Neutrophil (primary cell): ENCODE results near the gene ARPC3.

Experiments
- H3K27ac ChIP-seq: fragments of 200-600 bp; sonication (generic); 2 replicates; pipeline ENCODE4 v1.5.1; 2016; ENCODE audit warnings: mild to moderate bottlenecking, moderate library complexity
- H3K27me3 ChIP-seq: fragments of 200-600 bp; sonication (generic); 2 replicates; pipeline ENCODE4 v1.6.0; 2016; ENCODE audit warnings: mild to moderate bottlenecking
- H3K36me3 ChIP-seq: fragments of 200-600 bp; sonication (generic); 2 replicates; pipeline ENCODE4 v1.5.1; 2017
- H3K4me1 ChIP-seq, 2 experiments: fragments of 200-600 bp in 1 of 2; sonication (generic) in 1 of 2; 1 replicate in 1 of 2; 2 replicates in 1 of 2; pipeline versions ENCODE4 v1.5.1 to v1.6.1; 2013 to 2016; ENCODE audit warnings: low read depth in 1 of 2, low read length in 1 of 2, mild to moderate bottlenecking in 1 of 2, moderate library complexity in 1 of 2; ENCODE audit not compliant: control insufficient read depth in 1 of 2, insufficient read depth in 1 of 2
- H3K4me3 ChIP-seq, 2 experiments: fragments of 200-600 bp in 1 of 2; sonication (generic) in 1 of 2; 1 replicate in 1 of 2; 2 replicates in 1 of 2; pipeline ENCODE4 v1.5.1; 2013 to 2016; ENCODE audit warnings: low read depth in 1 of 2, low read length in 1 of 2, mild to moderate bottlenecking in 1 of 2, moderate library complexity in 1 of 2
- H3K9me3 ChIP-seq: fragments of 200-600 bp; sonication (generic); 2 replicates; pipeline ENCODE4 v1.5.1; 2016
- TF ChIP-seq, protein P1 (sequence below): fragments of 200-600 bp; sonication (generic); IDR thresholded peaks from 2 replicates; pipeline ENCODE4 v1.5.1; 2016; ENCODE audit warnings: antibody characterized with exemption

The ARPC3 gene

DNA sequence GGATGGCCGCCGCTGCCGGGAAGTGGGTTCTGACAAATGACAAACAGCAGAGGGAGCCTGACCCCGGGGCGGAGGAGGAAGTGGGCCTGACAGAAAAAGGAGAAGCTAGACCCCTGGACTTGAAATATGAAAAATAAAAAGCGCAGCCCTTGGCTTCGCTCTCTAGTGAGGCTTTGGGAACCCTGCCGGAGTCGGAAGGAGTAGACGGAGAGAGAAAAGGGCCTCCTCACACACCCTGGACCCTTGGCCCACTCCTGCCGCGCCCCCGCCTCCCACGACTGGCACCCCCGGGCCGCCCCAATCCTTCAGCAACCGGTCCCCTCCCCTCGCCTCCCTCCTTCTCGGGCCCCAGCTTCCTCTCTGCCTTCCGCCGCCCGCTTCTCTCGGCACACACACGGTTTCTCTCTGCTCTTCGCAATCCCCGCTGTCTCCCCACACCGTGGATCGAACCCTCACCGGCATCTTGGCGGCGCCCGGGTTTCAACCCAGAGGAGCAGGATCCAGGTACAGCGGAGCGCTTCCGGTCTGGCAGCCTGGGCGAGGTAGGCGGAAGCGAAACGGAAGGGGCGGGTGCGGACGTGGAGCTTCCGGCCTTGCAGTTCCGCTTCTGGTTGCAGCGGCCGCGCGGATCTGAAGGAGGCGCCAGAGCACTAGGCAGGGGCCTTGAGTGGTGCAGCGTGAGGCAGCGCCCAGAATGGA lies at the start of gene ARPC3:
ARPC3 (minus strand) TSS at position 539 of the 699 bp plus-strand sequence; CDS start at position 462, 77 bp downstream.
- H3K36me3 ChIP-seq, result peaks cover 38% of the 10 kb centered on the region
- H3K27ac ChIP-seq, result peak within 1 kb of the TSS; percentile 95
- TF ChIP-seq, protein P1, sequence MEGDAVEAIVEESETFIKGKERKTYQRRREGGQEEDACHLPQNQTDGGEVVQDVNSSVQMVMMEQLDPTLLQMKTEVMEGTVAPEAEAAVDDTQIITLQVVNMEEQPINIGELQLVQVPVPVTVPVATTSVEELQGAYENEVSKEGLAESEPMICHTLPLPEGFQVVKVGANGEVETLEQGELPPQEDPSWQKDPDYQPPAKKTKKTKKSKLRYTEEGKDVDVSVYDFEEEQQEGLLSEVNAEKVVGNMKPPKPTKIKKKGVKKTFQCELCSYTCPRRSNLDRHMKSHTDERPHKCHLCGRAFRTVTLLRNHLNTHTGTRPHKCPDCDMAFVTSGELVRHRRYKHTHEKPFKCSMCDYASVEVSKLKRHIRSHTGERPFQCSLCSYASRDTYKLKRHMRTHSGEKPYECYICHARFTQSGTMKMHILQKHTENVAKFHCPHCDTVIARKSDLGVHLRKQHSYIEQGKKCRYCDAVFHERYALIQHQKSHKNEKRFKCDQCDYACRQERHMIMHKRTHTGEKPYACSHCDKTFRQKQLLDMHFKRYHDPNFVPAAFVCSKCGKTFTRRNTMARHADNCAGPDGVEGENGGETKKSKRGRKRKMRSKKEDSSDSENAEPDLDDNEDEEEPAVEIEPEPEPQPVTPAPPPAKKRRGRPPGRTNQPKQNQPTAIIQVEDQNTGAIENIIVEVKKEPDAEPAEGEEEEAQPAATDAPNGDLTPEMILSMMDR, result peak; percentile 99
- no peaks in the 10 kb centered on the region for H3K27me3 ChIP-seq
- no peaks in the 10 kb centered on the region for H3K9me3 ChIP-seq
- peaks cover 44 to 46% of the 10 kb centered on the region in 2 experiments for H3K4me1 ChIP-seq
- H3K4me3 ChIP-seq, result peak within 1 kb of the TSS; percentile 79 to 80

DNA sequence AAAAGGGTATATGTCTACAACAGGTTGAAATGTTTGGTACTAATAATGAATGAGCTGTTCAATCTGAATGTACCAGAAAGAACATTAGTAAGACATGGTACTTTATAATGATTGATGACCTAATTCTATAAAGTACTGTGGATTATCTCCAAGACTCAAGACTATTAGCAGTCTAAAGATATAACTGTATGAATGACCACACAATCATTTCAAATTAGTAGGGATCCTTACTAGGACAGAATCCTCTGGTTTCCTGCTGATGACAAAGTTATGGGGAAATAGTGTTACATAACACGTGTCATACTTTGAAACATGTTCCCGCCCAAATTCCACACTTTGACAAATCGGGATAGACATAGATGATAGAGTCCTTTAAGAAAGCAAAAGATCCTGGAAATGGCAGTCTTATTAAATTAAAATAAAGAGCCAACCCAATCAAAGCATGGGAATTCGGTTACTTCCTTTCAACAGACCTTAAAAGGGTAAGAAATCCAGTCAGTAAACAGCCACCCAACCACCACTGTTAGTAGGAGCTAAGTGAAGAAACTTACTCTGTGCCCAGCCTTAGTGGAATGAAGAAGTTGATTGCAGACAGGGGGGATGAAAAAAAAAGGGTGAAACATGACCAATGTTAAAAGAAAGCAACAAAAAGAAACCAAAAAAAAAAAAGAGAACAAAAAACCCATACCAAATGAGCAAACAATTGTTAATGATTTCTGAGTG lies 49.0 kb upstream of the ARPC3 start:
- H3K4me1 ChIP-seq, result peaks cover 45 to 46% of the 10 kb centered on the region in 2 experiments
- TF ChIP-seq, protein P1, result no peak
- H3K27ac ChIP-seq, result peak overlapping the region; percentile 92
- no peak overlapping the region for H3K4me3 ChIP-seq
- no peaks in the 10 kb centered on the region for H3K9me3 ChIP-seq
- H3K27me3 ChIP-seq, result no peaks in the 10 kb centered on the region
- H3K36me3 ChIP-seq, result peaks cover 19% of the 10 kb centered on the region

DNA sequence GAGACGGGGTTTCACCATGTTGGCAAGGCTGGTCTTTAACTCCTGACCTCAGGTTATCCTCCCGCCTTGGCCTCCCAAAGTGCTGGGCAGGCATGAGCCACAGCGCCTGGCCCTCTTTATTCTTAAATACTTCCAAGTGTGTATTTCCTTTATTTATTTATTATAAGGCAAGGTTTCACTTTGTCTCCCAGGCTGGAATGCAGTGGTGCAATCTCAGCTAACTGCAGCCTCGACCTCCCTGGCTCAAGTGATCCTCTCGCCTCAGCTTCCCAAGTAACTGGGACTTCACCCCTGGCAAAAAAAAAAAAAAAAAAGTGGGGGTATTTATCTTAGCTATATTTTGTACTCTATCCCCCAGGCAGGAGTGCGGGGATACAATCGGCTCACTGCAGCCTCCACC lies 25.3 kb upstream of the ARPC3 start:
- H3K4me3 ChIP-seq, result no peak overlapping the region
- TF ChIP-seq, protein P1, result no peak
- H3K36me3 ChIP-seq, result peaks cover 2% of the 10 kb centered on the region
- H3K27me3 ChIP-seq, result no peaks in the 10 kb centered on the region
- no peak overlapping the region for H3K27ac ChIP-seq
- no peaks in the 10 kb centered on the region for H3K9me3 ChIP-seq
- no peaks in the 10 kb centered on the region for H3K4me1 ChIP-seq

DNA sequence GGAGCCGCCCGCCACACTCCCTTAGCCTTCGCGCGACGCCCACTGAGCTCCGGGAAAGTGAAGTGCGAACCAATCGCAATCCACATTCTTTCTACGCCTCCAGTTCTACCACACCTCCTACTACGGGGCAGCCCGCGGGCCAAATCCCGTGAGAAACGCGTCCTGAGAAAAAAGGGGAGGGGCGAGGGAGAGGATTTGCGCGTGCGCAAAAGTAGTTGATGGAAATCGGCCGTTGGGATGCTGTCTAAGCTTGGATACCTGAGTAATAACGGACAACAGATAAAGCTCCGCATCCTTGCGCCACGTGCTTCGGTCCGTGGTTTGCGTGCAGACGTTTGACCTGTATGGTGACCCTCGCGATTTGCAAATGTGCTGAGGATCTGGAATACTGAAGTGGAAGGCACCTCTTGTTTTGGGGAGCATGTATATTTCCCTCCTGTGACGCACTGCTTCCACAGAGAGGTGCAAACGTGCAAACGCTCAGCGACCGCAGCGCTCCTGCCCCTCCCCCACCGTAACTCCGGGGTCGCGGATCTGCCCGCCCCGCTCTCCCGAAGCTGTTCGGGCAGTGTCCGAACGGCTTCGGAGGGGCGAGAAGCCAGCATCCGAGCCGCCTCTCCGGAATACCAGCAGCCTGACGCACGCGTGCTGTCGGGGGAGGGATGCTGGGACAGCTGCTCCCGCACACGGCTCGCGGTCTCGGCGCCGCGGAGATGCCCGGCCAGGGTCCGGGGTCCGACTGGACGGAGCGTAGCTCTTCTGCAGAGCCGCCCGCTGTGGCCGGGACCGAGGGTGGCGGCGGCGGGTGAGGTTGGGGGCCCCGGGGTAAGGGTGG lies 18.3 kb upstream of the ARPC3 start, which contains the start of the genes FAM216A and GPN3:
FAM216A (plus strand) TSS at position 632 of the 835 bp plus-strand sequence; CDS start at position 663, 31 bp downstream.
GPN3 (minus strand) TSS at position 44 of the 835 bp plus-strand sequence. CDS start 54 bp downstream, outside the sequence.
- Histone ChIP-seq H3K9me3 (no peaks in the 10 kb centered on the region), H3K36me3 (peaks cover 10% of the 10 kb centered on the region), H3K4me1 (peaks cover 25 to 37% of the 10 kb centered on the region in 2 experiments), H3K27ac (peak within 1 kb of the TSS; percentile 88), H3K27me3 (no peaks in the 10 kb centered on the region), H3K4me3 (peak within 1 kb of the TSS; percentile 87 to 97)
- TF ChIP-seq, protein P1, result peak; percentile 50

DNA sequence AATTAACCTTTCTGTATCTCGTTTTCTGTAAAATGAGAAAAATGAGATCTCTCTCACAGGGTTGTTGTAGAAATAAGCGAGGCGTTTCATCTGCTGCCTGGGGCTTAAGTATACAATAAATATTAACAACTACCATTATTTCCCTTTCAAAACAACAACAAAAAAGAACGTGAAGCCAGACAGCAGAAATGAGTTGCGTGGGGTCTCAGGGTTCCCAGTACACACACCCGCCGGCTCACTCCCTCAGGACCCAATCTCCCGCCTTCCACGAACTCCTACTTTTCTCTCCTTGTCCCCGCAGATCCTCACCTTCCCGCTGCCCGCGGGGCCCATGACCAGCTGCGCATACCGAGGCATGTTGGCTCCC lies 17.7 kb upstream of the ARPC3 start:
- TF ChIP-seq, protein P1, result no peak
- H3K9me3 ChIP-seq, result no peaks in the 10 kb centered on the region
- no peaks in the 10 kb centered on the region for H3K27me3 ChIP-seq
- H3K27ac ChIP-seq, result peak overlapping the region; percentile 88
- H3K4me3 ChIP-seq, result peak overlapping the region; percentile 87 to 97
- H3K36me3 ChIP-seq, result peaks cover 10% of the 10 kb centered on the region
- H3K4me1 ChIP-seq, result peaks cover 25 to 37% of the 10 kb centered on the region in 2 experiments
